DND-41 (cell line): ENCODE results near the gene ITPR1.

ENCODE experiments used
- CTCF ChIP-seq: IDR thresholded peaks from 2 replicates; pipeline ENCODE4 v1.5.1; 2012; ENCODE audit warnings: borderline replicate concordance, low read length, moderate library complexity, mild to moderate bottlenecking; ENCODE audit not compliant: poor library complexity, severe bottlenecking; ENCODE audit errors: extremely low read depth
- EZH2 ChIP-seq: IDR thresholded peaks from 3 replicates; pipeline ENCODE4 v1.6.1; 2012; ENCODE audit warnings: borderline replicate concordance, low read depth, mild to moderate bottlenecking, moderate library complexity, low read length, inconsistent platforms; ENCODE audit not compliant: severe bottlenecking

DNA sequence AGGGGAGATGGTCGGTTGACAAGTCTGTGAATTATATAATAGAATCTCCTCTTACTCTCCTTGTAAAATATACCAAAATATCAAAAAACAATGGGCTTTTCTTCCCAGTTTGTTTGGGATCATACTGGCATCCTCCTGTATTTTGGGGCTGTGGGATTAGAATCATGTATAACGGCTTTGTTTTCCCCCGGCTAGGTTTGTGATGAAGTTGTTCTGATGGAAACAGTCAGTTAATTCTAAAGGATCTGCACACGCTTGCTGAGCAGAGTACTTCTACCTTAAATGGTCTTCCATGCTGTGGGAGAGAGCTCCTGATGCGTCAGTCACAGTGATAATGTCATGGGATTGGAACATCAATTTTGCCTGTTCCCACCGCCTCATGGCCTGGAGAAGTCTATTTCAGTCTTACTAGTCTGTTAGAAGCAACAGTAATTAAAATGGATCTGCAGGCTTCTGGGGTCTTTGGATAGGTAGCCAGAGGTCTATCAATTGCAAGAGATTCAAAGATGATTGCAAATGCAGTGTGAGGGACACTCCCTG is 81.3 kb downstream of the ITPR1 start:
- TF ChIP-seq CTCF (no peak), EZH2 (no peak)
